Breast epithelium (tissue), 4 donors: ENCODE data around the gene SHC3. TPM values are rescaled to one million over a fixed set of nuclear protein-coding genes. Genes with fewer than 3 reads are reported as not detected.

Experiments used
- DNase-seq, 2 donors: peaks; one replicate each; pipeline ENCODE4 v3.0.0-alpha.2; 2019; ENCODE audit warnings: low spot score in 2 of 2
- H3K27ac ChIP-seq, 2 donors: fragments of 200-600 bp; sonication (generic) in 1 of 2; one replicate each; pipeline ENCODE4 v1.5.1; 2016 to 2019; ENCODE audit warnings: mild to moderate bottlenecking in 1 of 2
- H3K27me3 ChIP-seq, 2 donors: fragments of 200-600 bp; sonication (generic) in 1 of 2; one replicate each; pipeline versions ENCODE4 v1.5.1 to v1.6.0; 2017 to 2019; ENCODE audit warnings: control low read depth in 1 of 2, mild to moderate bottlenecking in 1 of 2
- H3K36me3 ChIP-seq: fragments of 200-600 bp; one replicate; pipeline ENCODE4 v1.5.1; 2019
- H3K4me1 ChIP-seq, 2 donors: fragments of 200-600 bp; sonication (generic); one replicate each; pipeline ENCODE4 v1.5.1; 2016 to 2019; ENCODE audit warnings: control low read depth in 1 of 2
- H3K4me3 ChIP-seq, 3 donors: fragments of 200-600 bp; sonication (generic); 1 replicate in 2 of 3; 2 replicates in 1 of 3; pipeline ENCODE4 v1.5.1; 2016 to 2019; ENCODE audit warnings: mild to moderate bottlenecking in 3 of 3, moderate library complexity in 2 of 3
- H3K9me3 ChIP-seq, 2 donors: fragments of 200-600 bp; sonication (generic) in 1 of 2; one replicate each; pipeline ENCODE4 v1.5.1; 2016 to 2019; ENCODE audit warnings: control low read depth in 1 of 2
- CTCF ChIP-seq, 3 donors: fragments of 450-650 bp; IDR thresholded peaks; one replicate each; pipeline ENCODE4 v1.5.1; 2016 to 2017; ENCODE audit warnings: antibody characterized with exemption in 3 of 3, mild to moderate bottlenecking in 3 of 3, moderate library complexity in 3 of 3
- POLR2A ChIP-seq: fragments of 450-650 bp; IDR thresholded peaks from one replicate; pipeline ENCODE4 v1.6.1; 2016; ENCODE audit warnings: antibody characterized with exemption, mild to moderate bottlenecking, moderate library complexity
- POLR2AphosphoS5 ChIP-seq, 3 donors: sonication (generic); formaldehyde crosslinking; IDR thresholded peaks; one replicate each; pipeline ENCODE4 v1.6.1; 2017; ENCODE audit warnings: antibody characterized with exemption in 3 of 3
- intact Hi-C: fragments of 100-400 bp; cut with DNase I; formaldehyde crosslinking; loops from one replicate; pipeline ENCODE4 v1.15.1; 2023; ENCODE audit warnings: low total_unique reads
- total RNA-seq, 3 donors: library from RNA; depleted of rRNA; stranded (reverse); fragments of >200 nt; gene quantifications; one replicate each; pipeline ENCODE4 v1.1.0, GENCODE V29; 2016

The SHC3 gene
- total RNA-seq, 3 donors from 2014 or later, result 1.0 to 6.7 (median 2.3) TPM

GRCh38 chr9:89194421-89195130 is 16.0 kb upstream of the SHC3 start:
- Histone ChIP-seq H3K4me1 (no peaks in the 10 kb centered on the region), H3K27me3 (no peaks in the 10 kb centered on the region)
- intact Hi-C loops, result no loop called here

GRCh38 chr9:89191004-89191403 is 12.4 kb upstream of the SHC3 start:
- no peak for DNase-seq
- no peaks in the 10 kb centered on the region for H3K36me3 ChIP-seq
- H3K4me1 ChIP-seq, result no peaks in the 10 kb centered on the region
- intact Hi-C loops, result no loop called here
- TF ChIP-seq POLR2AphosphoS5 (IDR thresholded peaks at IDR 0.05), result no peak
- TF ChIP-seq POLR2A, result no peak
- TF ChIP-seq CTCF (IDR thresholded peaks at IDR 0.05), result no peak
- no peaks in the 10 kb centered on the region for H3K27me3 ChIP-seq
- no peak overlapping the region for H3K4me3 ChIP-seq
- peaks cover 0 to 8% of the 10 kb centered on the region in 2 donors for H3K9me3 ChIP-seq
- H3K27ac ChIP-seq, result no peak overlapping the region

More at GRCh38 chr9:89194421-89195130, 16.0 kb upstream of the SHC3 start:
- H3K9me3 ChIP-seq, result peaks cover 0 to 25% of the 10 kb centered on the region in 2 donors
- H3K4me3 ChIP-seq, result no peak overlapping the region
- TF ChIP-seq CTCF (IDR thresholded peaks at IDR 0.05), result no peak
- no peak for TF ChIP-seq POLR2A
- TF ChIP-seq POLR2AphosphoS5 (IDR thresholded peaks at IDR 0.05), result no peak
- H3K27ac ChIP-seq, result no peak overlapping the region
- no peak for DNase-seq
- no peaks in the 10 kb centered on the region for H3K36me3 ChIP-seq

GRCh38 chr9:89189215-89189614 is 10.6 kb upstream of the SHC3 start:
- intact Hi-C loops, result no loop called here
- H3K4me1 ChIP-seq, result no peaks in the 10 kb centered on the region
- H3K27ac ChIP-seq, result no peak overlapping the region
- DNase-seq, result no peak
- no peaks in the 10 kb centered on the region for H3K36me3 ChIP-seq
- no peak overlapping the region for H3K4me3 ChIP-seq
- peaks cover 0 to 8% of the 10 kb centered on the region in 2 donors for H3K9me3 ChIP-seq
- no peak for TF ChIP-seq POLR2A
- H3K27me3 ChIP-seq, result no peaks in the 10 kb centered on the region

- intact Hi-C loops, result no loop called here
- Histone ChIP-seq H3K27ac (no peak overlapping the region), H3K36me3 (no peaks in the 10 kb centered on the region), H3K4me1 (no peaks in the 10 kb centered on the region), H3K27me3 (no peaks in the 10 kb centered on the region), H3K4me3 (no peak overlapping the region), H3K9me3 (no peaks in the 10 kb centered on the region)
- TF ChIP-seq POLR2A (no peak), CTCF (IDR thresholded peaks at IDR 0.05) (no peak), POLR2AphosphoS5 (IDR thresholded peaks at IDR 0.05) (no peak)
- DNase-seq, result no peak
Measured at GRCh38 chr9:89187950-89188349, 9.3 kb upstream of the SHC3 start.

GRCh38 chr9:89187541-89187940 is 8.9 kb upstream of the SHC3 start:
- no peak overlapping the region for H3K27ac ChIP-seq
- H3K9me3 ChIP-seq, result no peaks in the 10 kb centered on the region
- intact Hi-C loops, result no loop called here

More at GRCh38 chr9:89187541-89187940, 8.9 kb upstream of the SHC3 start:
- H3K27me3 ChIP-seq, result no peaks in the 10 kb centered on the region
- no peak overlapping the region for H3K4me3 ChIP-seq
- no peaks in the 10 kb centered on the region for H3K36me3 ChIP-seq
- no peak for TF ChIP-seq POLR2AphosphoS5 (IDR thresholded peaks at IDR 0.05)
- TF ChIP-seq POLR2A, result no peak
- TF ChIP-seq CTCF (IDR thresholded peaks at IDR 0.05), result no peak
- no peaks in the 10 kb centered on the region for H3K4me1 ChIP-seq
- no peak for DNase-seq
